Esophagus squamous epithelium (tissue), 5 donors: ENCODE data around the gene RPUSD3. TPM values are rescaled to one million over a fixed set of nuclear protein-coding genes. Genes with fewer than 3 reads are reported as not detected.

ENCODE experiments used
- DNase-seq: peaks from one replicate; lab custom pipeline; 2025; lab: John Stamatoyannopoulos, UW
- H3K27ac ChIP-seq, 4 donors: fragments of 200-600 bp; sonication (generic); one replicate each; pipeline ENCODE4 v1.5.1; 2016 to 2019; ENCODE audit warnings: mild to moderate bottlenecking in 1 of 4
- H3K27me3 ChIP-seq, 4 donors: fragments of 200-600 bp; sonication (generic); 1 replicate in 3 of 4; 2 replicates in 1 of 4; pipeline versions ENCODE4 v1.5.1 to v1.6.0; 2017 to 2021; ENCODE audit warnings: antibody characterized with exemption in 1 of 4
- H3K36me3 ChIP-seq, 3 donors: fragments of 200-600 bp; sonication (generic); one replicate each; pipeline ENCODE4 v1.5.1; 2016 to 2019
- H3K4me1 ChIP-seq, 3 donors: fragments of 200-600 bp; sonication (generic); one replicate each; pipeline ENCODE4 v1.5.1; 2017 to 2019
- H3K4me3 ChIP-seq, 4 donors: fragments of 200-600 bp; sonication (generic); 1 replicate in 3 of 4; 2 replicates in 1 of 4; pipeline ENCODE4 v1.5.1; 2016 to 2019; ENCODE audit warnings: mild to moderate bottlenecking in 2 of 4, moderate library complexity in 1 of 4
- H3K9me3 ChIP-seq, 3 donors: fragments of 200-600 bp; sonication (generic); one replicate each; pipeline ENCODE4 v1.5.1; 2016 to 2019
- POLR2A ChIP-seq, 4 donors: fragments of 450-650 bp; IDR thresholded peaks; one replicate each; pipeline ENCODE4 v1.6.1; 2017; ENCODE audit warnings: antibody characterized with exemption in 4 of 4, mild to moderate bottlenecking in 4 of 4, moderate library complexity in 3 of 4
- WGBS, 2 donors: methylation state at CpG; one replicate each; pipeline ENCODE4 v1.1.5; 2018; 5-methylcytosine and 5-hydroxymethylcytosine counted together
- intact Hi-C: fragments of 100-400 bp; cut with DNase I; formaldehyde crosslinking; loops from one replicate; pipeline ENCODE4 v1.15.0; 2022
- total RNA-seq, 4 donors: library from RNA; depleted of rRNA; stranded (reverse); fragments of >200 nt; gene quantifications; one replicate each; pipeline ENCODE4 v1.1.0, GENCODE V29; 2016
- TF ChIP-seq, protein P1 (sequence below), 6 experiments: fragments of 450-650 bp in 4 of 6; fragments of 200-600 bp in 2 of 6; sonication (generic) in 2 of 6; IDR thresholded peaks; one replicate each; pipeline ENCODE4 v1.5.1; 2016 to 2019; ENCODE audit warnings: antibody characterized with exemption in 6 of 6, mild to moderate bottlenecking in 4 of 6, moderate library complexity in 4 of 6
- donor health status: DM: yes; HTN: yes; CAD: no.

Gene RPUSD3
- total RNA-seq, 4 donors from 2014 or later, result 34.7 to 46.4 (median 41.4) TPM

DNA sequence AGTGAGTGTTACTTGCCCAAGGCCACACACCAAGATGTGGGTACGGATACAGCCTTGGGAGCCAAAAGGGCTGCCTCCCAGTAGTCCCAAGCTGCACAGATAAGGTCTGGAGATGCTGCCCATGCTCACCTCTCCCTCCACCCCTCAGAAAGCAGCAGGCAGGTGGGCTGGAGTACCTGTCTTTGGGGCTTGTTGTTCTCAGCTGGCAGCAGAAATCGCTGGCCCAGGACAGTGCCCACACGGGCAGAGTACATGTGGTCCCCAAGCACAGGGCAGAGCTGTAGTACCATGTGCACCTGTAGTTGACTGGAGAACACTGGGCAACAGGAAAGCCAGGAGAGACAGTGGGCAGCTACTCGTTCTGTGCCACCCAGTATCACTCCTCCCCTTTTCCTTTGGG is 5.0 kb downstream of the RPUSD3 start:
- TF ChIP-seq POLR2A (IDR thresholded peaks at IDR 0.05), result no peak
- TF ChIP-seq, protein P1, sequence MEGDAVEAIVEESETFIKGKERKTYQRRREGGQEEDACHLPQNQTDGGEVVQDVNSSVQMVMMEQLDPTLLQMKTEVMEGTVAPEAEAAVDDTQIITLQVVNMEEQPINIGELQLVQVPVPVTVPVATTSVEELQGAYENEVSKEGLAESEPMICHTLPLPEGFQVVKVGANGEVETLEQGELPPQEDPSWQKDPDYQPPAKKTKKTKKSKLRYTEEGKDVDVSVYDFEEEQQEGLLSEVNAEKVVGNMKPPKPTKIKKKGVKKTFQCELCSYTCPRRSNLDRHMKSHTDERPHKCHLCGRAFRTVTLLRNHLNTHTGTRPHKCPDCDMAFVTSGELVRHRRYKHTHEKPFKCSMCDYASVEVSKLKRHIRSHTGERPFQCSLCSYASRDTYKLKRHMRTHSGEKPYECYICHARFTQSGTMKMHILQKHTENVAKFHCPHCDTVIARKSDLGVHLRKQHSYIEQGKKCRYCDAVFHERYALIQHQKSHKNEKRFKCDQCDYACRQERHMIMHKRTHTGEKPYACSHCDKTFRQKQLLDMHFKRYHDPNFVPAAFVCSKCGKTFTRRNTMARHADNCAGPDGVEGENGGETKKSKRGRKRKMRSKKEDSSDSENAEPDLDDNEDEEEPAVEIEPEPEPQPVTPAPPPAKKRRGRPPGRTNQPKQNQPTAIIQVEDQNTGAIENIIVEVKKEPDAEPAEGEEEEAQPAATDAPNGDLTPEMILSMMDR (IDR thresholded peaks at IDR 0.05), result no peak
- Histone ChIP-seq H3K27ac (no peak overlapping the region), H3K4me3 (no peak overlapping the region), H3K4me1 (peaks cover 0 to 15% (median 9%) of the 10 kb centered on the region in 3 donors), H3K9me3 (no peaks in the 10 kb centered on the region), H3K36me3 (peaks cover 0 to 78% (median 6%) of the 10 kb centered on the region in 3 donors), H3K27me3 (no peaks in the 10 kb centered on the region)
- WGBS, 2 donors, result 65 to 100% methylated on average over 1 to 2 of the region's 4 CpGs
- intact Hi-C loops, result no loop called here
- no peak for DNase-seq

DNA sequence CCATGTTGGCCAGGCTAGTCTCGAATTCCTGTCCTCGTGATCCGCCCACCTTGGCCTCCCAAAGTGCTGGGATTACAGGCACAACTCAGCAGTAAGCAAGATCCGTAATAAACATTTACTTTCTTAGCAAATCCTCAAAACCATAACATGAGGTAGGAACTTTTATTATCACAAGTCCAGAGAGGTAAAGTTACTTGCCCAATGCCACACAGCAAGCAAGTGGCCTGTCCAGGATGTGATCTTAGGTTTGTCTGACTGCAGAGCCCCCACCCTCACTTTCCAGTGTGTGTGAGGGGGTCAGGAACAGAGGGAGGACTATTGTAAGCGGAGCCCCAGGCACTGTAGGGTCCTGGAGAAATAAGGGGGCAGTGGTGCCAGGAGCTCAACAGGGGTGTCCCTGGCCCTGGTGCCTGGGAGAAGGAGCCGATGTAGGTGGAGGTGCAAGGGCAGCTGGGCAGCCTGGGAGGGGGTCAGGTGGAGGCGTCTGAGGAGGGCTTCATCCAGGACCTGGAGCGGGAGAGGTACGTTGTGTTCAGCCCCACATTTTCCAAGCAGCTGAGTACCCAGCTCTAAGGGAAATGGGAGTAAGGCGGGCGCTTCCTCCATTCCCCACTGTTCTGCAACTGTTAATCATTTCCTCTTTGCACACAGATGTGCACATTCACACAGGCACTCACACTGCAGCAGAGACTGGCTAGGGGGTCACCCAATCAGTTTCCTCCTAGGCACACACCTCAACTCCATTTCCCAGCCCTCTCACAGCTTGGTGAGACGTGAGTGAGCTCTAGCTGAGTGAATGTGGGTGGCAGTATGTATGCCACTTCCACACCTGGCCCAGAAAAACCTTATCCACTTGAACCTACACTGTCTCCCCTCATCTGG is 5.9 kb downstream of the RPUSD3 start:
- no peak overlapping the region for H3K4me3 ChIP-seq
- no peak for DNase-seq
- H3K27ac ChIP-seq, result no peak overlapping the region
- H3K36me3 ChIP-seq, result peaks cover 0 to 88% (median 14%) of the 10 kb centered on the region in 3 donors
- WGBS, 2 donors, result 81 to 86% methylated on average over 10 of the region's 12 CpGs
- H3K27me3 ChIP-seq, result no peaks in the 10 kb centered on the region
- H3K9me3 ChIP-seq, result no peaks in the 10 kb centered on the region
- TF ChIP-seq, protein P1 (IDR thresholded peaks at IDR 0.05), result no peak
- TF ChIP-seq POLR2A (IDR thresholded peaks at IDR 0.05), result no peak
- H3K4me1 ChIP-seq, result peaks cover 0 to 9% (median 7%) of the 10 kb centered on the region in 3 donors
- intact Hi-C loops, result no loop called here

DNA sequence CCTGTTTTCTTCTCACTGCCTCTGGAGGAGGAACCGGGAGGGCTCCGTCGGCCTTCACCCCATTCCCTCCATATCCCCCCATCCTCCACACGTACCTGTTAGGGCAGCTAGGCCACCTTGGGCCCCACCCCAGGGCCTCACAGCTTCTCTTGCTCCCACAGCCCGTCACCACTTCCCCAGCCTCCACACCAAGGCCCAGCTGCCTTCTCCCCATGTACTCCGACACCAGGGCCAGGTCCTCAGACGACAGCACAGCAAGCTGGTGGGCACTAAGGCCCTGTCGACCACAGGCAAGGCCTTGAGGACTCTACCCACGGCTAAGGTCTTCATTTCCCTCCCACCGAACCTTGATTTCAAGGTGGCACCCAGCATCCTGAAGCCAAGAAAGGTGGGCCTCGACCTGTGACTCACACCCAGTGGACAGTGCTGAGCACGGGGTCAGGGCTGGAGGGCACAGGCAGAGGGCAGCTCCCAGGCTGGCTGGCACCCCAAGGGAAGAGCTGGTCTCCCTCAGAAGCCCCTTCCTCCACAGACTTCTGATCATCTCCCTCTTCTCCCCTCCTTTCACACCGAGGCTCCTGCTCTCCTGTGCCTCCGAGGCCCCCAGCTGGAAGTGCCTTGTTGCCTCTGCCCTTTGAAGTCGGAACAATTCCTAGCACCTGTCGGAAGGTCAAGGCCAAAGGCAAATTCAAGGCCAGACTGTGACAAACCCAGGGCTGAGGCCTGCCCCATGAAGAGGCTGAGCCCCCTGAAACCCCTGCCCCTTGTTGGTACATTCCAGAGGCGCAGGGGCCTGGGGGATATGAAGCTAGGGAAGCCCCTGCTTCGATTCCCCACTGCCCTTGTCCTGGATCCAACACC is 9.1 kb downstream of the RPUSD3 start:
- no peak for TF ChIP-seq POLR2A (IDR thresholded peaks at IDR 0.05)
- TF ChIP-seq, protein P1 (IDR thresholded peaks at IDR 0.05), result no peak
- Histone ChIP-seq H3K27me3 (no peaks in the 10 kb centered on the region), H3K27ac (no peak overlapping the region), H3K4me1 (no peaks in the 10 kb centered on the region), H3K4me3 (no peak overlapping the region), H3K9me3 (no peaks in the 10 kb centered on the region), H3K36me3 (peaks cover 0 to 86% (median 13%) of the 10 kb centered on the region in 3 donors)
- no peak for DNase-seq
- WGBS, 2 donors, result 82 to 90% methylated on average over 11 to 12 of the region's 18 CpGs
- intact Hi-C loops, result no loop called here

DNA sequence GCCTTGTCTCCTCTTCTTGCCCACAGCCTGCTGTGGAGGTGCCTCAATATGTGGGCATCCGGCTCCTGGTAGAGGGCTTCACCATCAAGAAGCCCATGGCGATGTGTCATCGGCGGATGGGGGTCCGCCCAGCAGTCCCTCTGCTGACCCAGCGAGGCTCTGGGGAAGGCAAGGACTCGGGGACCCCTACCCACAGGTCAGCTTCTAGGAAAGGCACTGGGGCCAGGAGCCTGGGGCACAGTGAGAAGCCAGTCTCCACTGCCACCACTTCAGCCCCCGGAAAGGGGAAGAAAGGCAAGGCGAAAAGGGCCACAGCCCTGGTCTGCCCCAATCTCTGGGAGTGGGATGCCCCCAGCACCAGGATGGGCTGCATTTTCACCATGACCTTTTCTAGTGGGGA is 10.7 kb downstream of the RPUSD3 start:
- intact Hi-C loops, result no loop called here
- no peak overlapping the region for H3K27ac ChIP-seq
- TF ChIP-seq POLR2A (IDR thresholded peaks at IDR 0.05), result no peak
- TF ChIP-seq, protein P1 (IDR thresholded peaks at IDR 0.05), result no peak
- no peak overlapping the region for H3K4me3 ChIP-seq
- DNase-seq, result no peak
- no peaks in the 10 kb centered on the region for H3K9me3 ChIP-seq
- peaks cover 0 to 83% (median 14%) of the 10 kb centered on the region in 3 donors for H3K36me3 ChIP-seq
- H3K4me1 ChIP-seq, result no peaks in the 10 kb centered on the region
- WGBS, 2 donors, result 81 to 82% methylated on average over 3 to 6 of the region's 9 CpGs
- H3K27me3 ChIP-seq, result no peaks in the 10 kb centered on the region
